Breast epithelium (tissue), 4 donors: Measurements from ENCODE around the gene RLBP1. TPM values are rescaled to one million over a fixed set of nuclear protein-coding genes. Genes with fewer than 3 reads are reported as not detected.

Experiments
- DNase-seq, 2 donors: peaks; one replicate each; pipeline ENCODE4 v3.0.0-alpha.2; 2019; ENCODE audit warnings: low spot score in 2 of 2
- H3K27ac ChIP-seq, 2 donors: fragments of 200-600 bp; sonication (generic) in 1 of 2; one replicate each; pipeline ENCODE4 v1.5.1; 2016 to 2019; ENCODE audit warnings: mild to moderate bottlenecking in 1 of 2
- H3K27me3 ChIP-seq, 2 donors: fragments of 200-600 bp; sonication (generic) in 1 of 2; one replicate each; pipeline versions ENCODE4 v1.5.1 to v1.6.0; 2017 to 2019; ENCODE audit warnings: control low read depth in 1 of 2, mild to moderate bottlenecking in 1 of 2
- H3K36me3 ChIP-seq: fragments of 200-600 bp; one replicate; pipeline ENCODE4 v1.5.1; 2019
- H3K4me1 ChIP-seq, 2 donors: fragments of 200-600 bp; sonication (generic); one replicate each; pipeline ENCODE4 v1.5.1; 2016 to 2019; ENCODE audit warnings: control low read depth in 1 of 2
- H3K4me3 ChIP-seq, 3 donors: fragments of 200-600 bp; sonication (generic); 1 replicate in 2 of 3; 2 replicates in 1 of 3; pipeline ENCODE4 v1.5.1; 2016 to 2019; ENCODE audit warnings: mild to moderate bottlenecking in 3 of 3, moderate library complexity in 2 of 3
- H3K9me3 ChIP-seq, 2 donors: fragments of 200-600 bp; sonication (generic) in 1 of 2; one replicate each; pipeline ENCODE4 v1.5.1; 2016 to 2019; ENCODE audit warnings: control low read depth in 1 of 2
- POLR2A ChIP-seq: fragments of 450-650 bp; IDR thresholded peaks from one replicate; pipeline ENCODE4 v1.6.1; 2016; ENCODE audit warnings: antibody characterized with exemption, mild to moderate bottlenecking, moderate library complexity
- POLR2AphosphoS5 ChIP-seq, 3 donors: sonication (generic); formaldehyde crosslinking; IDR thresholded peaks; one replicate each; pipeline ENCODE4 v1.6.1; 2017; ENCODE audit warnings: antibody characterized with exemption in 3 of 3
- intact Hi-C: fragments of 100-400 bp; cut with DNase I; formaldehyde crosslinking; loops from one replicate; pipeline ENCODE4 v1.15.1; 2023; ENCODE audit warnings: low total_unique reads
- total RNA-seq, 3 donors: library from RNA; depleted of rRNA; stranded (reverse); fragments of >200 nt; gene quantifications; one replicate each; pipeline ENCODE4 v1.1.0, GENCODE V29; 2016
- TF ChIP-seq, protein P1 (sequence below), 3 donors: fragments of 450-650 bp; IDR thresholded peaks; one replicate each; pipeline ENCODE4 v1.5.1; 2016 to 2017; ENCODE audit warnings: antibody characterized with exemption in 3 of 3, mild to moderate bottlenecking in 3 of 3, moderate library complexity in 3 of 3

RLBP1 gene
- total RNA-seq, 3 donors from 2014 or later, result not detected

DNA sequence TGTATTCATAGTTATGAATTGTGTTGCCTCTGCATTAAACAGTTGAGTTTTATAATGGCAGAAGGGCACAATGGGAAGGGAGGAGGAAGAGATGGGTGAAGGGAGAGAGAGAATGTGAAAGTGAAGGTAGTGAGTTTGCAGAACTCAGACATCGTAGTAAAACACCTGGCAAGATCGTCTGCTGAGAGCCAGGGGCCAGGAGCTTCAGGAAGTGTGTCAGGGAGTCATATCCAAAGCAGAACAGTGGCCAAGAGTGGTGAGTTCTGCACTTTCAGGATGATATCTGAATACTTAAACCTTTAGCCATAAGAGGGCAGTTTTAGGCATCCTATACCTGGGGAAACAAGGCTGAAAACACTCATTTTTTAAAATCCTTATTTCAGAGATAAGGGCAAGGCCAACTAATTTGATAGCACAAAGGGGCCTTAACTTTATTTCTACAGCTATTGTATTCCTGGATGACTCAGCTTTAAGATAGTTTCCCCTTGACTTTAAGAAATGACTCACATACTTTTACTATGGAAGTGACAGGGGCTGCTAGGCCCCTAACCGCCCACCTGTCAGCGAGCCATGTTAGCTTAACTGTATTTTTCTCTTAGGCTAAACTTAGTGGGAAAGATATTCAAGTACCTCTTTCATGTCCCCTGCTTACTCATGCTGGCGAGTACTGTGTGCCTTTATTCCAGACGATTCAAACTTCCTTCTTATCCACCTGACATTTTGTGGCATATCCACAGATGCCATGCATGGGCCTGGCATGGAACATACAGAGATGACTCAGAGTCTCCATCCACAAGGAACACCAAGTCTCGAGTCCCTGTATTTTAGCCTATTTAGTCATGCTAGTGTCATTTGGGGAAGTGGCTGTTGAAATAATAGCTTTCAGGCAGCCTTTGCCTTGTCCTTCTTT is 53.9 kb downstream of the RLBP1 start:
- H3K36me3 ChIP-seq, result no peaks in the 10 kb centered on the region
- peak overlapping the region; percentile 34 to 74 for H3K27ac ChIP-seq
- H3K27me3 ChIP-seq, result no peaks in the 10 kb centered on the region
- H3K4me3 ChIP-seq, result no peak overlapping the region
- intact Hi-C loops, result loop anchor here (10.0 kb wide), 1 partner anchor 263 kb away; no protein-coding TSS in a partner anchor
- TF ChIP-seq POLR2A, result no peak
- TF ChIP-seq, protein P1, sequence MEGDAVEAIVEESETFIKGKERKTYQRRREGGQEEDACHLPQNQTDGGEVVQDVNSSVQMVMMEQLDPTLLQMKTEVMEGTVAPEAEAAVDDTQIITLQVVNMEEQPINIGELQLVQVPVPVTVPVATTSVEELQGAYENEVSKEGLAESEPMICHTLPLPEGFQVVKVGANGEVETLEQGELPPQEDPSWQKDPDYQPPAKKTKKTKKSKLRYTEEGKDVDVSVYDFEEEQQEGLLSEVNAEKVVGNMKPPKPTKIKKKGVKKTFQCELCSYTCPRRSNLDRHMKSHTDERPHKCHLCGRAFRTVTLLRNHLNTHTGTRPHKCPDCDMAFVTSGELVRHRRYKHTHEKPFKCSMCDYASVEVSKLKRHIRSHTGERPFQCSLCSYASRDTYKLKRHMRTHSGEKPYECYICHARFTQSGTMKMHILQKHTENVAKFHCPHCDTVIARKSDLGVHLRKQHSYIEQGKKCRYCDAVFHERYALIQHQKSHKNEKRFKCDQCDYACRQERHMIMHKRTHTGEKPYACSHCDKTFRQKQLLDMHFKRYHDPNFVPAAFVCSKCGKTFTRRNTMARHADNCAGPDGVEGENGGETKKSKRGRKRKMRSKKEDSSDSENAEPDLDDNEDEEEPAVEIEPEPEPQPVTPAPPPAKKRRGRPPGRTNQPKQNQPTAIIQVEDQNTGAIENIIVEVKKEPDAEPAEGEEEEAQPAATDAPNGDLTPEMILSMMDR (IDR thresholded peaks at IDR 0.05), result no peak
- TF ChIP-seq POLR2AphosphoS5 (IDR thresholded peaks at IDR 0.05), result peak in 1 of 3 donors; percentile 32
- H3K9me3 ChIP-seq, result no peaks in the 10 kb centered on the region
- peak in 1 of 2 donors; percentile 57 for DNase-seq
- H3K4me1 ChIP-seq, result peaks cover 0 to 12% of the 10 kb centered on the region in 2 donors

DNA sequence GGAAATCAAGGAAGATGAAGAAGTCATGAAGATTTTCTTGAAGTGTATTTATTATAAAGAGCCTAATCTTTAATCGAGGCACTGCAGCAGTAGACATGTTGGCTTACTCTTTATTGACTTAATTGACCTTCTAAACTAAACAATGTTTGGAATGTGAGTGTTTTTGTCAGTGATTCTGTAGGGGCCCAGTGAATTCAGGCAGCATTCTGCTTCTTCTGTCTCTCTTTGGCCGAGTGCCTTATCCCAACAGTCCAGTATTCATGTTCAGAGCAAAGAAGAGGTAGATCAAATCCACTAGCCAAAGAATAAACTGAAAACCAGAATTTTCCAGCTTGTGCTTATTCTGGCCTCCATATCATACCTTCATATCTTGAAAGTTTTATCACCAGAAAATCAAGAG is 55.7 kb downstream of the RLBP1 start:
- no peaks in the 10 kb centered on the region for H3K36me3 ChIP-seq
- H3K4me1 ChIP-seq, result peaks cover 0 to 12% of the 10 kb centered on the region in 2 donors
- H3K9me3 ChIP-seq, result no peaks in the 10 kb centered on the region
- DNase-seq, result no peak
- TF ChIP-seq POLR2A, result no peak
- H3K27ac ChIP-seq, result peak overlapping the region; percentile 11 to 27
- intact Hi-C loops, result loop anchor here (10.0 kb wide), 1 partner anchor 261 kb away; no protein-coding TSS in a partner anchor
- H3K27me3 ChIP-seq, result no peaks in the 10 kb centered on the region
- no peak overlapping the region for H3K4me3 ChIP-seq

DNA sequence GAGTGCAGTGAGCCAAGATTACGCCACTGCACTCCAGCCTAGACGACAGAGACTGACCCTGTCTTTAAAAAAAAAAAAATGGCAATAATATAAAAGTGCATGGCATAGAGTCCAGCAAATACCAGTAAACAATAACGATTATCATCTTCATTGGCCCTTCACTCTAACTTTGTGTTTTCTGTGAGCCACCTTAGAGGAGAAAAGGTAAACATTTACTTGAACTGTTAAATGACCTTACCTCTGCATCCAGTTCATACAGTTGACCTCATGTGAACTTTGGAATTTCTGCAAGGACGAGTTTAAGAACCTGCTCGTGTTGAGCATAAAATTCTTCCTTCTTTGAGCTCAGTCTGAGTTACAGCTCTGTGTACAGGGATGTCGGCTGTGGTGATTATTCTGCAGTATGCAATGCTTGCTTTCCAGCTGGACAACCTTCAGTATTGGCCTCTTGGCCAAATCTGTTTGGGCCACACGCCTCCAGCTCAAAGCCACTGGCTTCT is 56.6 kb downstream of the RLBP1 start:
- no peak for DNase-seq
- peaks cover 0 to 12% of the 10 kb centered on the region in 2 donors for H3K4me1 ChIP-seq
- no peak overlapping the region for H3K4me3 ChIP-seq
- no peaks in the 10 kb centered on the region for H3K27me3 ChIP-seq
- no peaks in the 10 kb centered on the region for H3K9me3 ChIP-seq
- H3K27ac ChIP-seq, result peak overlapping the region in 1 of 2 donors; percentile 8
- TF ChIP-seq POLR2AphosphoS5 (IDR thresholded peaks at IDR 0.05) (no peak), POLR2A (no peak)
- TF ChIP-seq, protein P1 (IDR thresholded peaks at IDR 0.05), result no peak
- no peaks in the 10 kb centered on the region for H3K36me3 ChIP-seq
- intact Hi-C loops, result loop anchor here (10.0 kb wide), 1 partner anchor 260 kb away; no protein-coding TSS in a partner anchor

DNA sequence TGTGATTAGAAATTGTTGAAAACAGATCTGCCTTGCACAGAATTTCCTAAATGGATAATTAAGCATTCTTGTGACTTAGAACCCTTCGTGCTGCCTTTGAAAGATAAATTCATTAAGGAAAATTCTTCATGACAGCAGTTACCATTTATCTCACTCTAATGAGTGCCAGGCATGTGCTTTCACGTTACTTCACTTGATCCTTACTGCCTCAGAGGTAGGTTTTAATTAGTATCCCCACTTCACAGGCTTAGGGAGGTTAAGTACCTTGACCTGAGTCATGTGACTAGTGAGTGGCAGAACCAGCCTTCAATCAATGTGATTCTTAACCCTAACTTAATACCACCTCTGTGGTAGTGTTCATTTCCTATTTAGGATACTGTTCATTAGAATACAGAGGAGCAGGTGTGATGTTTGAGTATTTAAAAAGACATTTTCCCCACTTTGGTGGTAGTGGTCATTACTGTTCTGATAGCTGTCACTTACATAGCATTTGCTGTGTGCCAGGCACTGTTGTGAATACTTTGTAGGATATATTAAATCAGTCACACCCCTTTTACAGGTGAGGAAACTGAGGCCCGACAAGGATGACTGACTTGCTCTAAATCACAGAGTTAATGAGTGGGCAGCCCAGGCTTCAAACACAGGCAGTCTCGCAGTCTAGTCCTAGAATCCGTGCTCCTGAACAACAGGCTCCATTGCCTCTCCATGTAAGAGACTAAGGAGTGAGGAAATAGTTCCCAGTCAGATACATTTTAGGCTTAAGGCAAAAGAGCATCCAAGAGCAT is 57.9 kb downstream of the RLBP1 start:
- no peaks in the 10 kb centered on the region for H3K9me3 ChIP-seq
- no peaks in the 10 kb centered on the region for H3K36me3 ChIP-seq
- H3K27ac ChIP-seq, result no peak overlapping the region
- intact Hi-C loops, result loop anchor here (10.0 kb wide), 1 partner anchor 259 kb away; no protein-coding TSS in a partner anchor
- no peak overlapping the region for H3K4me3 ChIP-seq
- TF ChIP-seq POLR2A (no peak), POLR2AphosphoS5 (IDR thresholded peaks at IDR 0.05) (no peak)
- TF ChIP-seq, protein P1 (IDR thresholded peaks at IDR 0.05), result no peak
- H3K4me1 ChIP-seq, result peaks cover 0 to 12% of the 10 kb centered on the region in 2 donors
- H3K27me3 ChIP-seq, result no peaks in the 10 kb centered on the region
- no peak for DNase-seq

DNA sequence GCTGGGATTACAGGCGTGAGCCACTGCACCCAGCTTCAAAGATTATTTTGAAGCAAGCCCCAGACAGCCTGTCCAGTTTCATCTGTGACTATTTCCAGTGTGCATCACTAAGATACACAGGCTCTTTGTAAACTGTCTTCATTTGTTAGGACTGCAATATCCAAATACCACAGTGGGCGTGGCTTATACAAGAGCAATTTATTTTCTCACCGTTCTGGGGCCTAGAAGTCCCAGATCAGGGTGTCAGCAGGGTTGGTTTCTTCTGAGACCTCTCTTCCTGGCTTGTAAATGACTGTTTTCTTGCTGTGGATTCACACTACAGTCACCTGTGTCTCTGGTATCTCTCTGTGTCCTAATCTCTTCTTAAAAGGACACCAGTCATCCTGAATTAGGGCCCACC is 59.7 kb downstream of the RLBP1 start:
- no peak for DNase-seq
- H3K9me3 ChIP-seq, result no peaks in the 10 kb centered on the region
- peaks cover 0 to under 1% of the 10 kb centered on the region in 2 donors for H3K4me1 ChIP-seq
- no peaks in the 10 kb centered on the region for H3K27me3 ChIP-seq
- H3K4me3 ChIP-seq, result no peak overlapping the region
- TF ChIP-seq POLR2AphosphoS5 (IDR thresholded peaks at IDR 0.05), result no peak
- no peaks in the 10 kb centered on the region for H3K36me3 ChIP-seq
- H3K27ac ChIP-seq, result no peak overlapping the region
- intact Hi-C loops, result loop anchor here (10.0 kb wide), 1 partner anchor 257 kb away; no protein-coding TSS in a partner anchor

Other genes starting within 250 kb of the RLBP1 start
- gene ABHD2, start 133.1 kb downstream of the RLBP1 start, total RNA-seq, result 10 to 100 TPM; 76.7 to 91.2 (median 80.3) TPM
- 1 to 10 TPM; 7.6 to 9.9 (median 7.9) TPM for gene FANCI, start 22.4 kb upstream of the RLBP1 start, total RNA-seq
- 10 to 100 TPM; 50.6 to 59.6 (median 53.3) TPM for gene POLG, start 113.2 kb upstream of the RLBP1 start, total RNA-seq